ENCODE data around the gene ZC3H14.

ZC3H14 gene

DNA sequence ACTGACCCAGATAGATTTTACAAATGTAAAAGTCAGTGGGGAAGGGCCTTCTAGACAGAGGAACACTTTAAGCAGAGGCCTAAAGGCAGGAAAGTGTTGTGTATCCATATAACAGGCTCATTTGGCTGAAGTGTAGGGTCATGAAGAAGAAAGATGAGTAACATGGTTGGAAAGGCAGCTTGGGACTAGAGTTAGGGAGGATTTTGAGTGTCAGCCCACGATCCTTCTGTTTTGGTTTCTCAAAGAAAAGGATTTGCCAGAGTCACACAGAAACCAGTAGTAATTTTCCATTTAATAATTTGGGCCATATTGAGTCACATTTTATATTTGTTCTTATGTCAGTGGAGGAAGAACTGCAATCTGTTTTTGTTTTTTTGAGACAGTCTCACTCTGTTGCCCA, 76.4 kb downstream of the ZC3H14 start:
- no peak for DNase-seq (ENCODE audit: insufficient read length, low spot score)
- TF ChIP-seq POLR2A (IDR thresholded peaks at IDR 0.05; ENCODE audit: low read depth, low read length), result no peak
- FAIRE-seq, result no peak

GRCh38 chr14:88660056-88660455, 97.2 kb downstream of the ZC3H14 start:
- DNase-seq (ENCODE audit: insufficient read length, low spot score), result no peak
- FAIRE-seq, result no peak
- TF ChIP-seq POLR2A (IDR thresholded peaks at IDR 0.05; ENCODE audit: low read depth, low read length), result no peak

DNA sequence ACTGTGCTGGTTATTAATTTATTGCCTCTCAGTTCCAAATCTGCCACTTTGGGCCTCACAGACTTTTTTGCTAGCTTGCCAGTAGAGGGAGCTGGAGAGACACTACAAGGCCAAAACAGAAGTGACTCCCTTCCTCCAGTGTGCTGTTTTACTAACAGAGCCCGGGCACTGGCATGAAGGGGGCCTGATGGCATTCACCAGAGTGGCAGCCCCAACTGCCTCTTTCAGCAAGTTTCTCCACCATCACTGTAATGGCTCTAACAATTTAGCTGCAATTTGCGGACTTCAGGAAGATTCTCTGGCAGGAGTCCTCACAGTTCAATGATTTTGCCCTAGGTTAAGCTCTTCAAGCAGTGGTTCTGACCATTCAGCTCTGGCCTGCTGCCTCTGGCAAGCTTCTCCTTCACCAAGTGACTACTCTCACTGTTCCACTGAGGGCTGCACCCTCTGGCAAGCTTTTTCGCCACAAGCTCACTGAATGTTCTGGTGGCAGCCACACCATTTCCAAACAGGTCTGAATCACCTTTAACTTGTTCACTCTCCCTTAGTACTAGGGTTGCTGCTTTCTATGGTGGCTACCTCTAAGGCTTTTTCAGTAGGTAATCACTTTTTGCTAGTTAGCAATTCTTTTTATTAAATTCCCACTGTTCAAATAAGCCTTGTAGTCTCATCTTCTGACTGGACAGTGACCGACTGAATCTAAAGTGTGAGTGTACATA, 104.9 kb downstream of the ZC3H14 start:
- no peak for TF ChIP-seq POLR2A (IDR thresholded peaks at IDR 0.05; ENCODE audit: low read depth, low read length)
- DNase-seq (ENCODE audit: insufficient read length, low spot score) (peak; percentile 9), FAIRE-seq (no peak)

- DNase-seq (ENCODE audit: insufficient read length, low spot score) (no peak), FAIRE-seq (no peak)
- no peak for TF ChIP-seq POLR2A (IDR thresholded peaks at IDR 0.05; ENCODE audit: low read depth, low read length)
Measured at GRCh38 chr14:88668448-88669116, 105.7 kb downstream of the ZC3H14 start.

DNA sequence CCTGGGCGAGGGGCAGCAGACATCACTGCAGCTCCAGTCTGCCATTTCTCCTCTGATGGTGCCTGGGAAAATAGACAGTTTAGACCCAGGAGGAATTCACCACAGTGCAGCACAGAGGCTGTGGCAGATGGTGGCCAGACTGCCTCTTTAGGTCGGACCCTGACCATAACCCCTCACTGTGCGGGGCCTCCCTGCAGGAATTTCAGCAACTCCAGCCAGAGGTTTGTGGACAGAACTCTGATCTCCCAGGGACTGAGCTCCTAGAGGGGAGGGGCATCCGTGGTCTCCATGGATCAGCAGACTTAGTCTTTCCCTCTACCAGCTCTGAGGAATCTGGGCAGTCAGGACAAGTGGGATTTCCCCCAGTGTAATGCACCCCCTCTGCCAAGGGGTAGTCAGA, 106.5 kb downstream of the ZC3H14 start:
- no peak for FAIRE-seq
- TF ChIP-seq POLR2A (IDR thresholded peaks at IDR 0.05; ENCODE audit: low read depth, low read length), result no peak
- no peak for DNase-seq (ENCODE audit: insufficient read length, low spot score)

All from H54 (cell line).